Measurements from ENCODE around the gene KCNIP4.

Gene KCNIP4

GRCh38 chr4:21699446-21699845 lies 249.1 kb downstream of the KCNIP4 start:
- no peak overlapping the region for H3K27ac Mint-ChIP-seq
- no peak overlapping the region for H3K4me3 Mint-ChIP-seq
- no peaks in the 10 kb centered on the region for H3K27me3 Mint-ChIP-seq
- H3K36me3 Mint-ChIP-seq, result no peaks in the 10 kb centered on the region
- peaks cover 6% of the 10 kb centered on the region for H3K9me3 Mint-ChIP-seq
- DNase-seq (ENCODE audit: low spot score in 2 of 2) (no peak), ATAC-seq (ENCODE audit: low read depth) (no peak)
- H3K4me1 Mint-ChIP-seq, result no peaks in the 10 kb centered on the region

GRCh38 chr4:21697583-21697982 lies 251.0 kb downstream of the KCNIP4 start:
- ATAC-seq (ENCODE audit: low read depth), result no peak
- Mint-ChIP-seq H3K36me3 (no peaks in the 10 kb centered on the region), H3K9me3 (peaks cover 6% of the 10 kb centered on the region), H3K4me3 (no peak overlapping the region), H3K27me3 (no peaks in the 10 kb centered on the region), H3K4me1 (no peaks in the 10 kb centered on the region), H3K27ac (no peak overlapping the region)
- DNase-seq (ENCODE audit: low spot score in 2 of 2), result no peak

- no peaks in the 10 kb centered on the region for H3K4me1 Mint-ChIP-seq
- ATAC-seq (ENCODE audit: low read depth), result no peak
- no peak for DNase-seq (ENCODE audit: low spot score in 2 of 2)
- H3K36me3 Mint-ChIP-seq, result no peaks in the 10 kb centered on the region
- no peak overlapping the region for H3K27ac Mint-ChIP-seq
- H3K27me3 Mint-ChIP-seq, result no peaks in the 10 kb centered on the region
- no peak overlapping the region for H3K4me3 Mint-ChIP-seq
- peaks cover 4% of the 10 kb centered on the region for H3K9me3 Mint-ChIP-seq
Measured at GRCh38 chr4:21695141-21695540, 253.4 kb downstream of the KCNIP4 start.

DNA sequence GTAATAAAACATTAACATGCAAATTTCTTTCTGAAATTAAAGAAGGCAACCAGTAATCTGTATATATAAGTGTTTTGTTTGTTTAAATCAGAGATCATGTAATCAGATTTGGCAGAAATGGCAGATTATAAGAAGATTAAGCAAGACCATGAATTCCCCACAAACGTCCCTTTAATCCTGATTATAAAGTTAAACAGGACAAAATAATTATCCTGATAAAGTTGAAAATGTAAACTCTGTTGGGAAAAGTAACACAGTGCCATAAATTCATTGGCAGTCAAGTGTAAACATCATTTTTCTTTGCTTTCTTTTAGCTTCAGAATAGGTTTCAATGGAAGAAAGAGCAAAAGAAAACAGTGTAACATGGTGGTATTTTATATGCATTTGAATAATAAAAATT lies 256.3 kb downstream of the KCNIP4 start:
- H3K27me3 Mint-ChIP-seq, result no peaks in the 10 kb centered on the region
- no peaks in the 10 kb centered on the region for H3K36me3 Mint-ChIP-seq
- no peak for ATAC-seq (ENCODE audit: low read depth)
- H3K4me3 Mint-ChIP-seq, result no peak overlapping the region
- no peak overlapping the region for H3K27ac Mint-ChIP-seq
- peaks cover 4% of the 10 kb centered on the region for H3K9me3 Mint-ChIP-seq
- no peak for DNase-seq (ENCODE audit: low spot score in 2 of 2)
- no peaks in the 10 kb centered on the region for H3K4me1 Mint-ChIP-seq

DNA sequence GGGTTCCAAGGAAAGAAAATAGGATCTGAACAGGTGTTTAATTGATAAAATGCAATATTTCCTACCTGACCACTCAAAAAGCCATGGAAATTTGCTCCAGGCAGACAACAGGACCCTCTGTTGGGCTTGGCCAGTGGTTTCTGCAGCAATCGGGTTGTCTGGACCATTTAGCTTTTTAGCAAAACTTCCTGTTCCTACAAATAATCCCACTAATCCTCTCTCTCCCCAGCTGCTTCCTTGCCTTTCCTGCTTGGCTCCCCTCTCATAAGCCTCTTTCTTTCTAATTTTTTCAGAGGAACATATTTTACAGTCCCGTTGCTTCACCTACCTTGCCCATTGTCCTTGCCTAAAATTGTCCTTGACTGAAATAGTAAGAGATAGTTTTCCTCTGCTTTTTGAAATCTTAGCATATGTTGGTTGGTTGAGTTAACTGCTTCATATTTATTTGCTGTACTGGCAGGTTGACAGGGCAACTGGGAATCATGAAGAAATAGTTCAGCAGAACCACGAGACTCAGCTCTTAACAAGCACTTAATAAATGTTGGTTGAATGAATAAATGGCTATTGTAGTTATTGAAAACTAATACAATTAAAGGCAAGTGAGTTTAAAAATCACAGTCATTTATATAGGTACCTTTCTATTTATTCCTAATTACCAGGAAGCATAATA lies 259.8 kb downstream of the KCNIP4 start:
- Mint-ChIP-seq H3K27ac (no peak overlapping the region), H3K4me1 (no peaks in the 10 kb centered on the region), H3K9me3 (peaks cover 4% of the 10 kb centered on the region), H3K4me3 (no peak overlapping the region), H3K27me3 (no peaks in the 10 kb centered on the region), H3K36me3 (no peaks in the 10 kb centered on the region)
- DNase-seq (ENCODE audit: low spot score in 2 of 2) (no peak), ATAC-seq (ENCODE audit: low read depth) (no peak)

- no peak overlapping the region for H3K27ac Mint-ChIP-seq
- H3K27me3 Mint-ChIP-seq, result no peaks in the 10 kb centered on the region
- H3K36me3 Mint-ChIP-seq, result no peaks in the 10 kb centered on the region
- DNase-seq (ENCODE audit: low spot score in 2 of 2), result no peak
- H3K9me3 Mint-ChIP-seq, result peaks cover 2% of the 10 kb centered on the region
- no peak overlapping the region for H3K4me3 Mint-ChIP-seq
- H3K4me1 Mint-ChIP-seq, result no peaks in the 10 kb centered on the region
- no peak for ATAC-seq (ENCODE audit: low read depth)
Measured at GRCh38 chr4:21685911-21686310, 262.7 kb downstream of the KCNIP4 start.

- Mint-ChIP-seq H3K36me3 (no peaks in the 10 kb centered on the region), H3K9me3 (no peaks in the 10 kb centered on the region), H3K27ac (no peak overlapping the region), H3K4me3 (no peak overlapping the region), H3K4me1 (no peaks in the 10 kb centered on the region), H3K27me3 (no peaks in the 10 kb centered on the region)
- ATAC-seq (ENCODE audit: low read depth), result no peak
- no peak for DNase-seq (ENCODE audit: low spot score in 2 of 2)
Measured at GRCh38 chr4:21680326-21680898, 268.2 kb downstream of the KCNIP4 start.

DNA sequence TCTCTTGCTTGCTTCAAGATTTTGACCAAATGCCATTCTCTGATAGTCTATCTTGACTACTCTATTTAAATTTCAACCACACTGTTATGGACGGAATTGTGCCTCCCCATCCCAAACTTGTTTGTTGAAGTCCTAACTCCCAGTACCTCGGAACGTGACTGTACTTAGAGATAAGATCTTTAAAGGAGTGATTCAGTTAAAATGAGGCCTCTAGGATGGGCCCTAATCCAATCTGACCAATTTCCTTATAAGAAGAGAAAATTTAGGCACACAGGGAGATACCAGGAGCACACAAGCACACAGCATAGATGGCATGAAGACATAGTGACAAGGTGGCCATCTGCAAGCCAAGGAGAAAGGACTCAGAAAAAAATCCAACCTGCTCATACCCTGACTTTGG lies 269.9 kb downstream of the KCNIP4 start:
- ATAC-seq (ENCODE audit: low read depth), result no peak
- no peaks in the 10 kb centered on the region for H3K4me1 Mint-ChIP-seq
- no peak overlapping the region for H3K27ac Mint-ChIP-seq
- H3K36me3 Mint-ChIP-seq, result no peaks in the 10 kb centered on the region
- no peaks in the 10 kb centered on the region for H3K9me3 Mint-ChIP-seq
- no peak for DNase-seq (ENCODE audit: low spot score in 2 of 2)
- H3K4me3 Mint-ChIP-seq, result no peak overlapping the region
- no peaks in the 10 kb centered on the region for H3K27me3 Mint-ChIP-seq

- Mint-ChIP-seq H3K9me3 (no peaks in the 10 kb centered on the region), H3K27ac (no peak overlapping the region), H3K4me1 (no peaks in the 10 kb centered on the region)
Measured at GRCh38 chr4:21677173-21677572, 271.4 kb downstream of the KCNIP4 start.

DNA sequence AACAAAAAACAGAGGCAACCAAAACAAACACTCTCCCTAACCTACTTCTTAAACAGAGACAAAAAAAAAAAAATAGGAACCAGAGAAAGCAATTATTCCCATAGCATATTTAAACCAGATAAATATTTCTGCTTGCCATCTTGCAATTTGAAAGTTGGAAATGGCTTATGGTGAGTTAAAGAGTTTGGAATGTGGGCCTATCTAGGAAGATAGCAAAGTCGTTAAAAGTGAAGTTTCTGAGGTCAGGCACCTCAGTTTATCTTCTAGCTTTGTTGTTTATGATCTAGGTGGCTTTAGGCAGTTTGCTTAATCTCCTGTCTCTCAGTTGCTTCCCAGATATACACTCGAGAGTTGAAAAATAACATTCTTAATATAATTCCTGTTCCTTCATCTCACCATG lies 284.2 kb downstream of the KCNIP4 start:
- ATAC-seq (ENCODE audit: low read depth), result no peak

More at GRCh38 chr4:21677173-21677572, 271.4 kb downstream of the KCNIP4 start:
- Mint-ChIP-seq H3K27me3 (no peaks in the 10 kb centered on the region), H3K4me3 (no peak overlapping the region), H3K36me3 (no peaks in the 10 kb centered on the region)
- DNase-seq (ENCODE audit: low spot score in 2 of 2), result no peak
- ATAC-seq (ENCODE audit: low read depth), result no peak

DNA sequence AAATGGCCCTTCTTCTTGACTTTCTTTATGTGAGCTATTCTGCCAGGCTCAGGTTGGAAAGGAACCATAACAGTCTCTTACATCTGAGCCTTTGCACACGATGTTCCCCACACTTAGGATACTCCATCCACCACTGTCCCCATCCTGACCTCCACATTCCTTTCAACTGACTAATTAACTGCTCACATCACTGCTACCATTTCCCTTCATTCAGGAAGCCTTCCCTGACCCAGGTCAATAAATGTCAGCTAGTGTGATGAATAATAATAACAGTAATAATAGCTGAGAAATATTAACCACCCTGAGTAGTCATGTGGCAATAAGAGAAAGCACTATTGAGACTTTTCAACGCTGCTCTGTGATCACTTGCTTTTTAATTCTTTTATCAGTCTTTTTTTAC lies 291.7 kb downstream of the KCNIP4 start:
- ATAC-seq (ENCODE audit: low read depth) (no peak), DNase-seq (ENCODE audit: low spot score in 2 of 2) (no peak)
- Mint-ChIP-seq H3K27ac (no peak overlapping the region), H3K9me3 (no peaks in the 10 kb centered on the region), H3K27me3 (no peaks in the 10 kb centered on the region), H3K4me1 (no peaks in the 10 kb centered on the region), H3K36me3 (no peaks in the 10 kb centered on the region), H3K4me3 (no peak overlapping the region)

More for the DNA sequence above, 284.2 kb downstream of the KCNIP4 start:
- H3K4me1 Mint-ChIP-seq, result no peaks in the 10 kb centered on the region
- peaks cover 3% of the 10 kb centered on the region for H3K9me3 Mint-ChIP-seq
- H3K27me3 Mint-ChIP-seq, result no peaks in the 10 kb centered on the region
- DNase-seq (ENCODE audit: low spot score in 2 of 2), result no peak
- H3K27ac Mint-ChIP-seq, result no peak overlapping the region
- H3K4me3 Mint-ChIP-seq, result no peak overlapping the region
- no peaks in the 10 kb centered on the region for H3K36me3 Mint-ChIP-seq

DNA sequence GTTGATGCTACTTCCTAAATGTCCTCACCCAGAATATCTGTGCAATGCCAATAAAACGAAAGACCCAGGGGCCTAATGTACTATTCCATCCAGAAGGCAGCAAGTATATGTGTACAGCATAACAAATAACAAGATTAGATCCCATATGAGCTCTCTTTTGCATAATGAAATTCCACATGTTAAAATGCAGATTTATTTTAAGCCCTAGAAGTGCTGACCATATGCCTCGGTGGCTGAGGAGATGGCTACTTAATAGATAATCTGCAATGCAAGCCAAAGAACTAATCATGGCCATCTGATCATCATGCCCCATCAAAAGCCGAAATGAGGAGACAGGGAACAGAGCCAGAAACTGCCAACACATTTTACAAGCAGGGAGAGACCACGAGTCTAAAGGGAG lies 293.5 kb downstream of the KCNIP4 start:
- Mint-ChIP-seq H3K36me3 (no peaks in the 10 kb centered on the region), H3K27me3 (no peaks in the 10 kb centered on the region), H3K27ac (no peak overlapping the region), H3K4me3 (no peak overlapping the region), H3K9me3 (no peaks in the 10 kb centered on the region), H3K4me1 (no peaks in the 10 kb centered on the region)
- ATAC-seq (ENCODE audit: low read depth), result no peak
- no peak for DNase-seq (ENCODE audit: low spot score in 2 of 2)

DNA sequence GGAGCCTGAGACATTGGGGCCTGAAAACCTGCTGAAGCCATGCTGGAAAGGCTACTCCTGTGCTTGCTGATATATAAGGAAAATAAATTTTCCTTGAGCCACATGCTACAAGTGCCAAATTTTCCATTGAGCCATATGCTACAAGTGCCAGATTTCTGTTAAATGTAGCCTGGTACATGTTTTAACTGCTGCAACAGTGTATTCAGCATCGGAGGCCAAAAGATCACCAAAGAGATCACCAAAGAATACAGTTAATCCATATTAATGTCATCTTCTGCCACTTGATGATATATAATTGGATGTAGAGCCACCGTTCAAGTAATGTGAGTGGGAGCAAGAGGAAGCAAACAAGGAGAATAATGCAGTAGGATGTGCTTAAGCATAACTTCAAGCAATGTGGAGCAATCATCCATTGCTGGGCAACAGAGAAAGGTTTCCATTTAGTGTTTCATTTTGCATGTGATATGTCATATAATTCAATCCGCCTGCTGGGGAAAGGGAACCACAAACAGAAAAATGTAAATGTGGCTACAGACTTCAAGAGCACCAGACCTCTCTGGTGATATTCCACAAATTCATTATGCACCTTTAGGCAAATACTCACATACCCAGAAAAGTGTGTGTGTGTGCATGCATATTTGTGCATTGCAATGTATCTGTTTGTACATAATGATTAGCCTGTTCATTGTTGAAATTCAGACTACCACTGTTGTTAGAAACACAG lies 295.9 kb downstream of the KCNIP4 start:
- H3K4me1 Mint-ChIP-seq, result no peaks in the 10 kb centered on the region
- H3K36me3 Mint-ChIP-seq, result no peaks in the 10 kb centered on the region
- H3K27ac Mint-ChIP-seq, result no peak overlapping the region
- ATAC-seq (ENCODE audit: low read depth) (no peak), DNase-seq (ENCODE audit: low spot score in 2 of 2) (no peak)
- no peaks in the 10 kb centered on the region for H3K27me3 Mint-ChIP-seq
- H3K9me3 Mint-ChIP-seq, result no peaks in the 10 kb centered on the region
- H3K4me3 Mint-ChIP-seq, result no peak overlapping the region

DNA sequence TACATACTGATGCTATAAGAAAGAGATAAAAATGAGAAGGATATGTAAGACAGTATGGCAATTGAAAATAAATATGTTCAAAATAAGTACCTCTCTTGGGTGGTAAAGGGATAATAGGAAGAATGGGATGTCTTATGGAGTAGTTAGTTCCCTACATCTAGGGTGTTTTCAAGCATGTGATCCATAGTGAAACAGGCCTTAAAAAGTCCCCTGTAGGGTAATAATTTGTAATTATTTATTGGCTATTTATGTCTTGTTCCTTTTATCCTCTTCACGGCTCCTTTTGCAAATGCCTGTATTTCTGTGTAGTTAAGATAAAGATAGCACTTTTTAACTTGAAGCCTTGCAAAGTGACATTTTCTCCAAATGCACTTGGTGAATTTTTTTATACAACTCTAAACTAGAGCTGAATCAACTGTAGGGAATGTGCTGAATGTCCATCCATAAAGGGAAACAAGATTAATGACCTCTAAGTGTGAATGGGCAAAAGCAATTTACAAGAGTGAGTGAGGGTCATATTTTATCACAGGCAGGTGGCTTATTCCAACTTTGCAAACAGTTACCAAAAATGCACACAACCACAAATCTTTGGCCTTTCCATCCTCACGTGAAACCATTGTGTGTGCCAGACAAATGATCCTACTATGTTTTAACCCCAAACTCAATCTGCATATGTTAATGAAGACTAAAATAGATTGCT lies 299.0 kb downstream of the KCNIP4 start:
- ATAC-seq (ENCODE audit: low read depth) (no peak), DNase-seq (ENCODE audit: low spot score in 2 of 2) (no peak)
- Mint-ChIP-seq H3K9me3 (peaks cover 1% of the 10 kb centered on the region), H3K27me3 (no peaks in the 10 kb centered on the region), H3K4me3 (no peak overlapping the region), H3K27ac (no peak overlapping the region), H3K36me3 (no peaks in the 10 kb centered on the region), H3K4me1 (no peaks in the 10 kb centered on the region)

Data from memory B cell (primary cell).